ENCODE data around the gene ENOX1.

GRCh38 chr13:43390619-43391018 is 396.2 kb downstream of the ENOX1 start:
- TF ChIP-seq SIN3A (IDR thresholded peaks at IDR 0.05; ENCODE audit: borderline replicate concordance, insufficient read depth, low read length) (no peak), REST (IDR thresholded peaks at IDR 0.05; ENCODE audit: insufficient read depth in 1 of 2, low read depth in 2 of 2, low read length in 2 of 2) (no peak), FOXP2 (optimal IDR thresholded peaks at IDR 0.05; ENCODE audit: borderline replicate concordance, extremely low read depth, extremely low read length, insufficient read depth) (no peak)

Data from PFSK-1 (cell line).